Measurements from ENCODE around the gene PTPRC.

GRCh38 chr1:198650506-198650905, 11.7 kb downstream of the PTPRC start:
- TF ChIP-seq EZH2phosphoT487 (IDR thresholded peaks at IDR 0.05; ENCODE audit: insufficient read depth, low read depth) (no peak), EZH2 (IDR thresholded peaks at IDR 0.05; ENCODE audit: insufficient read depth, poor library complexity, severe bottlenecking) (no peak)

Data from GM23248 (cell line).